GM21786 (cell line): ENCODE results near the gene ETV6.

ENCODE experiments used
- ATAC-seq: cut with Tn5 transposase; IDR thresholded peaks from one replicate; pipeline ENCODE4 v1.9.1; 2021; ENCODE audit not compliant: unreplicated experiment

Gene ETV6

DNA sequence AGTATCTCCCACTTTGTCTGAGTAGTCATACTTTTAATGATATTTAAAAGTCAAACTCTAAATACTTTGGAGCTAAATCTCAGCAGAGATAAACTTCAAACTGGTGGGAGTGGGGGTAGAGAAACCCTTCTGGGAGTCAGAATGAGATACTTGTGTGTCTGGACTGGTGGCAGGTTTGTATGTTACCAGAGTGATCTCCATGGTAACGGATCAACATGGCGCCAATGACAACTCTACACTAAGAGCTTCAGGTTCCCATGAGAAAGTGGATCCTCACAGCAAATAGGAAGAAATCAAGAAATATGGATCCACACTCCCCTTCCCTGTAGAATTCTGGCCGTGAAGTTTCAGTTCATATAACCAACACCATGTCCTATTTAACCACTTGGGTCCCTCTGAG lies 121.9 kb downstream of the ETV6 start:
- ATAC-seq = no peak

DNA sequence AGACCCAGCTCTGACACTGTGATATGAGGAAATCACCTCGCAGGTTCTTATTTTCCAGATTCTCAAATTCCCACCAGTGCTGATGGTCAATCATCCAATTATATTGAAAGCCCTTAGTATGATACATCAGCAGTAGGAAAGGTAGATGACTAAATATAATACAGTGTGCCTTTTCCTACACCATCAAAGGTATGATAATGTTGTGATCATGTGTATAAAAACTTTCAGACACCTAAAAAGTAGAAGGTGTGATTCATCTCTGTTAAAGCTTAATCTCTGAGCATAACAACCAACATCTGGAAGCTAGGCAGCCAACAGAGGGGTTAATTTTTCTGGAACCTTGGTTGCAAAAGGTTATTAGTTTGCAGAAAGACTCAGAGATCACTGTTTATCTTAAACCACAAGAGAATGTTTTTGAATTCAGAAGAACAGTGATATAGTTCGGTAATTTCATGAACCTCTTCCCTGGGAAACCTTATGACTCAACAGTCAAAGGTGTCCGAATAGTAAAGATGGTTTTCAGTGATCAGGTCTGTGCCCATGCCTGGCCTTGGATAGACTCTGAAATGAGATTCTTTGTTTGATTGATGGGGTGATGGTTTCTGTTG lies 122.5 kb downstream of the ETV6 start:
- no peak for ATAC-seq

DNA sequence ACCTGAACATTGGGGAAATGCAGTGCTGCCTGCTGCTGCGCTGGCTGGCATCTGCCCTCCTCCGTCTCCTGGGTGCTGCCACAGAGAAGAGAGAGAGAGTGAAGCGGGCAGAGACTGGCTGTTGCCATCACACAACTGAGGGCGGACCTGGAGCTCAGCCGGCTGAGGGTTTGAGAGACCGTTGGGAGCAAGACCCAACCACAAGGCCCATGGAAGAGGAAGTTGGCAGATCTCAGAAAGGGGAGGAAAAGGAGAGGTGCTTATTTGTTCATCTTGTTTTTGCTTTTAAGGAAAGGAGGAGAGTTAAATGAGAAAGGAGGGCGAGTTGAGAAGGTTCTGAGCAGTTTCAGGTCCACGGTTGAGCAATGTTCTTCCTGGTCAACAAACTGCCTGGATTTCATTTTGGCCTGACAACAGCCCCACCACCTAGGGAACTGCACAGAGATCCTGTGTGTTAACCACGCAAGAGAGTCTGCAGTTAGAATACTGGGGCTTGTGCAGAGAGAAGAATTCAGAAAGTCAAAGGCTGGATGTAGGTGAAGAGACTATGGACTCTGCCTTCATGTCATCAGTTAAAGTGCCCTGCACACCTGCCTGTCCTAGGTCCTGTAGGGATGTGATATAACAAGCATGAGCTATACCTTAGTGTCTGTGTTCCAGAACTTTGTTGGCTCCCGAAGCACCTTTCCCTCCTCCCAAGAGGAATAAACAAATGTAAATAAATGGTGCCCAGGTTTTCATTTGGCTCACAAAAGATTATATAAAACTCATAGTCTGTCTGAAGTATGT lies 124.6 kb downstream of the ETV6 start:
- no peak for ATAC-seq

DNA sequence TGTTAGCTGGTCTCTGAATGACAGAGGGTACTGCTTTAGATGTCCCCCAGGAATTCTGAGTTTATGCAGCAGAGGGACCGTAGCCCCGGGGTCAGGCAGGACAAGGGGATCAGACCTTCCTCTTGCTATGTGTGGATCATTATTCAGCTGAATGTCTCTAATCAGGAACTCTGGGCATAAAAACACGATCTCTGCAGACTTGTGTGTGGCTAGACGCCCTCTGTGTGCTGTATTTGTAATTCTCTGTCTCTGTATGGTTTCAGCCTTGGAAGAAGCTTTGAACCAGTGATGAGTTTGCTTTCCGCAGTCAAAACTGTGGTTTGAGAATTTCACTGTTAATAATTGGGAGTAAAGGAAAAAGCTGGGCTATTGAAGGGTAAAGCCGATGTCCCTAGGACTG lies 125.3 kb downstream of the ETV6 start:
- no peak for ATAC-seq

DNA sequence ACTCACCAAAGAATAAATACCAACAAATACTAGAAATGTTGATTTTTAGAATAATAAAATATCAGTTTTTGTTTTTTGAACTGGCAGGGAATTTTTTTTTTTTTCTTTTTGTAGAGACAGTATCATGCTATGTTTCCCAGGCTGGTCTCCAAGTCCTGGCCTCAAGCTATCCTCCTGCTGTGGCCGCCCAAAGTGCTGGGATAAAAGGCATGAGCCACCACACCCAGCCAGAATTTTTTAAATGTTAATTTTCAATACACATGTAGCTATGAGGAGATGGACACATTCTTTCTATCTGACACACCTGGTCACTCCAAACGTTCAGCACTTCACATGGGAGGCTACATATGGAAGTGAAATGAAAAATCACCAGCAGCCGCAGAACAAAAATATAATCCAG lies 126.8 kb downstream of the ETV6 start:
- ATAC-seq = no peak

DNA sequence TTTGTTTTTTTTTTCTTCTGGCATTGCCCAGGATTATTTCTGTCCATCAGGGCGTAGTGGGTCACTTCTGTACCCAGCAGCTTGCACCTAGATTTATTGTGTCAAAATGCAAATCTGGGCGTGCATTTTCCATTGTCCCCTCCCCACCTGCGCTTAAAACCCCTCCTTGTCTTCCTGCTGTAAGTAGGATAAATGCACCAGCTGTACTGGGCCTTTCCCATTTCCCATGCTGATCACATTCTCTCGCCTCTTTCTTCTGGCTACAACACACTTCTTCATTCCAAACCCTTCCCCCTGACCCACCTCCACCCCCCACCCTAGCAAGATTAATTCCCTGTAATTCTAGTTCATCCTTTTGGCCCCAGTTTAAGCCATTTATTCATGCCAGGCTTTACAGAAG lies 128.0 kb downstream of the ETV6 start:
- no peak for ATAC-seq

DNA sequence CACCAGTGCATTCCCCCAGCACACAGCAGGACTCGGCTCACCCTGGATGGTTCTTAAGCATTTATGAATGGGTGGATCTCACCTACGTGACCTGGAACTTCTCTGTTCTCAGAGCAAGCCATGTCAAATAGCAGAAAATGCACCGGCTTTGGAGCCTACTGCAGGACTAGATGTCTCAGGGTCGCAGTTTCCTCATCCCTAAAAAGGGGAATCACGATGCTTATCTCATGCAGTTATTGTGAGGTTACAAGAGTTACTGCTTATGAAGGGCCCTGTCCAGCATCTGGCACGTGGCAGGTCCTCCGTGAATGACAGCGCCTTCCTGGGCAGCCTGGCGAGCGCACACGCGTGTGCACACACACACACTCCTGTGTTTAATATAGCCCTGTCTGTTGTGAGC lies 128.5 kb downstream of the ETV6 start:
- no peak for ATAC-seq

DNA sequence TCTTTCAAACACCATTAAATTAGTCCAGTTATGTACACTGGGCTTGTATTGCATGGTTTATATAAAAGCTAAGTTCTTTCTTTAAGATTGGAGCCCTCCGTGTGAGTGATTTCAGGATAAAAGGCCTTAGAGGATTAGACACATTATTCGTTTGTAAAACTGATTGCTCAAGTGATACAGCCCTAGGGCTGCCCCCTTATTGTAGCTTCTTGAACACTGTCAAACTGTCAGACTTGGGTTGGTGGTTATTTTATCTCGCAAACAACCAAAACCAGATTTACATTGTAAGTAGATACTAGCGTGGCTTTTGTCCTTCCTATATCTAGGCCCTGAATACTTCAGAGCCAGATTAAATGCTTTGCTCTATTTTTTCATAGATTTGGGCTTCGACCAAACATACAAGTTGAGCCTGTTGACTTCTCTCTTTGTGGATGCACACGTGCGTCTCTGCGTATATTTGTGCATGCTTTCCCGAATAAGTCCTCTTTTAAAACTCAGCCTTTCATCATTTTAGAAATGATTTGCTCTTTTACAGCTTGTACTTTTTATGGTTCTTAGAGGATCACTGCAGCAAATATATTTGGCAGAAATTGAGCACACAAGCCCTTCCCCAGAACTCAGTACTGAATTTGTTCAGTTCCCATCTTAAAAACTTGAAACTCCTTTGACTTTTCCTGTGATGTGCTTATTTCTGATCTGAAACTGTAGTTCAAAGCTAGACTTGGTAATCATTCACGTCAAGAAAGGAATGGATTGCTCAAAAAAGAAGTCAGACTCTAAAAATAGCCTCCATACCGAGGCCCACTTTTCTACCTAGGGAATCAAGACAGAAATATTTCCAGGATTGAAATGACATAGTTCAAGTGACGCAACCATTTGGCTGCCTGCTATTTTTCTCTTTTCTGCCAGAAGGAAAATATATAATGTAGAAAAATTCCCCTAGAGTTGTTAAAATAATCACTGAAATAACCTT lies 129.5 kb downstream of the ETV6 start:
- no peak for ATAC-seq

DNA sequence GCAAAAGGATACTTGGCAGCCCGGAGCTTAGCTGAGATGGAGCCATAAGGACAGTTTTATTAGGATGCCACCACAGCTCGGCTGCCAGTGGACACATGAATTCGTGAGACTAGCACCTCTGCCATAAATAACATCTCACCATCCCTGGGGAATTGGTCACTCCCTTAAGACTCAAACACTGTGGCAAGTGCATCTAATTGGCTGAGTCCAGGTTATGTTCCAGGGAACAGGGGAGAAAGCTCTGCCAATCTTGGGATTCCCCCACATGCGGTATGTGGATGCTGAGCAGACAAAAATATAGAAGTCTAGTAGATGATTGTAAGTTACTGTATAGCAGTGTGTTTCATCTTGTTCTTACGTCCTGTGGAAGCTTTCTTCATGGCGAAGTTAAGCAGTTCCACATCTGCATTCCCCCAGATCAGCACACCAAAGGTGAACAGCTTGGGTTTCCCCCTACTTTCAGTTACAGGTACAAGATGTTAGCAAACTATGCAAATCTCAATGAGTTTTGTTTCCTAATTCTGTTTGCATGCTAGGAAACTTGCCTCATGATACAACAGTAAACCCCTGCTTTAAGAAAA lies 131.1 kb downstream of the ETV6 start:
- peak; percentile 81 for ATAC-seq

DNA sequence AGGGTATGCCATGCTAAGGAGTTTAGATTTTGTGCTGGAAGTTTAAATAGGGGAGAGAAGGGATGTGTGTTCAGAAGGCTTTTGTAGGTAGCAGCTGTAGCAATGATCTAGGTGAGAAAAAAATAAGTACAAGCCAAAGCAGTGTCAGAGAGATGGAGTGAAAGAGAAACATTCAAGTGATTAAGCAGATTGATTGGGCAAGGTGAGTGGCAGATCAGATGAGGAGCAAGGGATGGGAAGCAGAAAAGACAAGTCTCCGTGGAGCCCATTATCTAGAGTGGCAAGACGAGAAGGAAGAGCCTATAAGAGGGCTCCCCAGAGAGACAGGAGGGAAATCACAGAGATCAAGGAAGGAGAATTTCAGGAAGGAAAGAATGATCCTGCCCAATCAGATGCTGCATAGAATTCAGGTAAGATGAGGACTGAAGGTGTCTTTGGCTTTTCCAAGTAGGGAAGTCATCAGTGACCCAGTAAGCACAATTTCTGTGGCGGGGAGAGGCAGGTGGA lies 133.5 kb downstream of the ETV6 start:
- ATAC-seq = no peak

DNA sequence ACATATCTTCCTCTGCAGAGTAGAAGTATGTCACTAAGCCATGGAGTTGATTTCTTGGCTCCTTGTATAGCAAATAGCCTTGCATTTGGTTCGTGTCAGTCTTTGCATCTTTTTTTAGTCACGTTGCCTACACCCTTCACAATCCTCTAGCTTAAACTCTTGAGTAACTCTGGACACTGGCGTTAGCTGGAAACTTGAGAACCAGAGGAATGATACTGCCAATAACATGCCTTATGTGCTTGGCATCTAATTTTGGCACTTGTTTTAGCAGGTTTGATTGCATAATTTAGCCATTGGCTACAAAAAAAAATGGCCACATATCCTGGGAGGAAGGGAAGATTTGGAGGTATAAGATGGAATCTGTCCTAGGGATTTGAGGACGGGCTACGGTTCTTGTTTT lies 136.2 kb downstream of the ETV6 start:
- ATAC-seq = no peak

DNA sequence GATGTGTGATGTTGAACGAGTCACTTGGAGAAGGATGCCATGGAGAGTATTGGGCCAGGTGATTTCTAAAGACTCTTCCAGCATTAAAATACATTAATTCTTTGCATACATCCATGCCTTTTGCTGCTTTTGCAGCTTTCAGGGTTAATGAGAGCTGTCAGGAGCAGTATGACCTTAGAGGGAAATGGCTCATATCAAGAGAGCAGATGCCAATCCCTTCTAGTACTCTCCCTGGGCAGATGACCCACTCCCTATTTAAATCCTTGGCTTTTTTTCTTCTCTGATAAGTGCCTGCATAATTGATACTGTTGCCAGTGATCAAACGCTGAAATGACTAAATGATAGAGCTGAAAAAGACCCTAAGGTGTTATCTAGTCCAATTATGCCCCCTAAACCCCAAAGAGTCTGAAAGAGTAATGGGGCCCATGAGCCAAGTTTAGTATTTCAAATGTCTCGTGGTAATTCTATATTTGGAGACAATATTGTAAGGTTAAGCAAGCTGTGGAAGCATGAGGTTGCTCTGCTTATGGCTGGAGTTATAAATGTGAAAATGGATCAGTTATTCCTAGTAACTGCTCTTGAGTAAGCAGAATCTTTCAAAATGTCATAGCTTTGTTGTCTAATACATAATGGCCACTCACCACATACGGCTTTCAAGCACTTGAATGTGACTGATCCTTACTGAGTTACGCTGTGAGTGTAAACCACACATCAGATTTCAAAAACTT lies 137.3 kb downstream of the ETV6 start:
- no peak for ATAC-seq

DNA sequence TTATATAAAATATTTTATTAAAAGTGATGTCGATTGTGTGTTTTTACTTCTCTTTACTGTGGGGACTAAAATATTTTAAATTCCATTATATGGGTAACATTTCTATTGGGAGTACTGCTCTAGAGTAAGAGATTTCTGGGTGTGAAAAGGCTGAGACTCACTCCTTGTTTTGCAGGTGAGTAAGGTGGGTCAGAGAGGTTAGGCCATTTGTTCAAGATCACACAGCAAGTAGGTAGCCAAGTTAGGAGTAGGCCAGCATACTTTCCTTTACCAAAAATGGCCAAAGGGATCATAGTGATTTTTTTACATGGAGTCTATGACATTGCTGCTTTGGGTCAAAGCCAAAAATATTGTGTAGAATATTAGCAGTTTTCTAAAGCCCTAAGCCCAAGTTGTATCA lies 138.0 kb downstream of the ETV6 start:
- ATAC-seq = no peak

DNA sequence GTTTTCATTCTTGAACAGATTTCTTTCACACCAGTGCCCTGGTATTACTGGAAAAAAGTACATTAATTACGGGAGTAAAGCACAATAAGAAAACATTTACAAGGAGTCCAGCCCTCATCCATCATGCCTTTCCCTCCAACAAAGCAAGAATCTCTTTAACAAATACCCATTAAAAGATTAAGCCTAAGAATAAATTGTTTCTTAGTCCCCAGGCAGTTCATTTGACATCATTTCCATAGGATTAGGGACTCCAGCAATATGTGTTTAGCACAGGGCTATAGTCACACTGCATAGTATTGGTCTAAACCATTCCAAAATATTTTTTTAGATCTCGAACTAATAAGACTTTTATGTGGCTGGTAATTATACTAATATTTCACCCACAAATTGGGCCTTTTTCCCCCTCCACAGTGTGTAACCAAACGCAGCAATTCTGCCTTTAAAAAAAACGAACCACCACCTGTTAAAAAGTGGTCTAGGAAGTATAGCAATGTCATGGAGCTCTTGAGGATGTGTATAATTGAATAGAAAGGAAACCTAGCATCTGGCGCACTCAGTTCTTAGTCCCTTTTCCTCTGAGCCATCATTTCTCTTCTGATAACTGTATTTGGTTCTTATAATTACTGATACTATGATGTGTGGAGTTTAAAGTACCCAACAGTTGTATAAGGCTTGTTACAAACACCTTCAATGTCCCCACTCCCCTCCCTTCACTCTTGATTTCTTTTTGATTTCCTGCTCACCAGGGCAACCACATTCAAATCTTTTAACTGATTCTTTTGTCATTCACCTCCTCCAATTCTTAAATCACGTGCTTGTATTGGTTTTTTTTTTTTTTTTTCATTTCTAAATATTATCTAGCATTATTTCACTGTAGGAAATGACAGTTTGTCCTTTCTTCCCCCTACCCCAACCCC lies 138.7 kb downstream of the ETV6 start:
- no peak for ATAC-seq

DNA sequence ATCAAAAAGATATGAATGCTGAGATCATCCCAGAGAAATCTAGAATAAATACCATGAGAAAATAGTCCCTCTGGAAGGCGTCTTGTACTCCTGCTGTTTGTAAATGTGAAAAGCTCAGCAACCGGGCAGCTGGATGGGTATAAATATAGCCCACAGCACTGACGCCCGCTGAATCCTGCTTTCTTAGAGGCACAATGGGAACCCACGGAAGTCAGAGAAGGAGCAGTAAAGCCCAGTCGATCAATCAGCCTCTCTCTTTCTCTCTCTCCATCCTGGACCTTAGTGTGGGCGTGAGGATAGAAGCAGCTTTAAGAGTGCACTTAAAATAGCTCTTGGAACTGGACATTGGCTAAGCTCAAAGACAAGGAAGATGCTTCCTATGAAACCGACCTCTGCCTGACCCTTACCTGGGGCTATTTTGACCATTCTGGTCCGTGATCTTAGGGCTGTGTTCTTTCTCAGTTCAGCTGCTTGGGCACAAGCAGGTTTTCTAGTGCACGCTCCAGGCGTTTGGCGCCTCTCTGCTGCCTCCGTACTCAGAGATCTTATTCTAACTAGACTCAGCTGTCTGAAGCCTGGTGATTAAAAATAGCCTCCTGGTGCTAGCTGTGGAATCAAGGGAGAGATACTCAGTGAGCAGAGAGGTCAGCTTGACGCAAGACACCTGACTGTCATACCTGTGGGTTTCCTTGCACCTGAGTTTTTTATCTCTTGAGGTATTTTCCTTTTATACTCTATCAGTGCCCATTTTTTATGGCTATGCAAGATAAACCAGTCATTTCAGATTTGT lies 144.6 kb downstream of the ETV6 start:
- ATAC-seq = no peak

DNA sequence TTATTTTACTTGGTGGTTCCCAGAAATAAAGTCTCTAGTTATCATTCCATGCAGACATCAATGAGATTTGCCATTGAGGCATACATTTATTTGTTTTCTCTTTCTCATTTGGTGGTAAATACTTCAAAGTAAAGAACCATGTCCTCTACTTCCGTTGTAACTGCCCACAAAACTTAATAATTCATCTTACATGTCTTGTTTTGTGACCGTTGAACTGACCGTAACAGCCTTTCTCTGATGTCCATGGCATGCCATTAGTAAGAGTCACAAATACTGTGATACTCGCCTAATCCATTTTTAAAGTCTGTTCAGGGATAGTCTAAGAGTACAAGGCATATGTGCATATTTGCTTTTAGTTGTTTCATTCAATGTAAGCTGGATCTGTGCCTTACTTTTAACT lies 145.3 kb downstream of the ETV6 start:
- no peak for ATAC-seq

DNA sequence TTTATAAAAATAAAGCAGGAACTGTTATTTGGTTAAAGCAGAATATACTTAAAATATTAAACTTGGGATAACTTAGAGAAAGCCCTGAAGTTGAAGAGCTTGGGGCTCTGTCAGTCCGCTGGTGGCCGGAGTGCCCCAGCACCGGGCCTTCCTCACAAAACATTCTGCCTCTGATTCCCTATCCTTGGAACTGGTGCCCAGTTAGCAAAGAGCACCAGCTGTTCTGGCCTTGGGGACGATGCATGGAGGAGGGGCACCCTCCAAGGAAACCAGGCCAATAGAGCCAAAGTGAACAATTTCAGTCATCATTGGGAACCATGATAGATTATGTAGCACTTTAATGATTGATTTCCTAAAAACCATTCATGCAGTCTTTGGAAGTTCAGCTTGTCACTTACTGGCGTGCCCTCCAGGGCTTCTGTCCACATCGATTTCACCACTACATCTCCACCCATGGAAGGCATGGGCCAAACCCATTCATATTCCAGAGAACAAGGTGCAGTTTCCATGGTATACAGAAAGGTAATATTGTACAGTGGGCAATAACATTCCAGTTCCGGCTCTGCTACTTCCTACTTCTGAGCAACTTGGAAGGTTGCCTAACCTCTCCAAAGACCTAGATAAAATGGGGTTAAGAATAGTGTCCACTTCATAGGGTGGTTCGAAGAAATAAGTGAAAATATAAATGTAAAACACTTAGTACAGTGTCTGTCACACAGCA lies 145.9 kb downstream of the ETV6 start:
- ATAC-seq = no peak

DNA sequence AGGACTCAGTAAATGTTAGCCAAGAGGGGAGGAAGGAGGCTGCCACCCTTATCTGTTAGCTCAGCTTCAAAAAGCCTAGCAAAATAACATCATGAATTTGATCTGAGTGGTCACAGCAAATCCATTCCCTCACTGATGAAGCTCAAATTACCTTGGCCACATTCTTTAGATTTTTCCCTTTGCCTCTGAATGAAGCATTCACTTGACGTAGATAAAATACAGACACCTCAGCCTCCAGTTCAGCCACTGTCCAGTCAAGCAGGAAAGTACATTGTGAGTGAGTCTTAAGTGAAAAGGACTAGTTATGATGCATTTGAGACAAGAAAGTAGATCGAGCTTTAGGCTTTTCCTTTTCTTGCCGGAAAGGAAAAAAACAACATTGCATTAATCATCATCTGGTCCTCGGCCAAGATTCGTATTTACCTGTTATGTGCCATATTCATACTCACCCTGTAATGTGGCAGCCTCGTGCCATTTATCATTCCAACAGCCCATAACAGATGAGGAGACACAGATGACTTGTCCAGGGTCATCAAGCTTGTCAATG lies 146.5 kb downstream of the ETV6 start:
- no peak for ATAC-seq
